ENCODE measurements around the gene CCNJL.
"Not testable (repeated sequence)": the region's sequence is repeated elsewhere in the genome, so short reads cannot be mapped to it uniquely, and the experiment has no call there.

CCNJL gene

DNA sequence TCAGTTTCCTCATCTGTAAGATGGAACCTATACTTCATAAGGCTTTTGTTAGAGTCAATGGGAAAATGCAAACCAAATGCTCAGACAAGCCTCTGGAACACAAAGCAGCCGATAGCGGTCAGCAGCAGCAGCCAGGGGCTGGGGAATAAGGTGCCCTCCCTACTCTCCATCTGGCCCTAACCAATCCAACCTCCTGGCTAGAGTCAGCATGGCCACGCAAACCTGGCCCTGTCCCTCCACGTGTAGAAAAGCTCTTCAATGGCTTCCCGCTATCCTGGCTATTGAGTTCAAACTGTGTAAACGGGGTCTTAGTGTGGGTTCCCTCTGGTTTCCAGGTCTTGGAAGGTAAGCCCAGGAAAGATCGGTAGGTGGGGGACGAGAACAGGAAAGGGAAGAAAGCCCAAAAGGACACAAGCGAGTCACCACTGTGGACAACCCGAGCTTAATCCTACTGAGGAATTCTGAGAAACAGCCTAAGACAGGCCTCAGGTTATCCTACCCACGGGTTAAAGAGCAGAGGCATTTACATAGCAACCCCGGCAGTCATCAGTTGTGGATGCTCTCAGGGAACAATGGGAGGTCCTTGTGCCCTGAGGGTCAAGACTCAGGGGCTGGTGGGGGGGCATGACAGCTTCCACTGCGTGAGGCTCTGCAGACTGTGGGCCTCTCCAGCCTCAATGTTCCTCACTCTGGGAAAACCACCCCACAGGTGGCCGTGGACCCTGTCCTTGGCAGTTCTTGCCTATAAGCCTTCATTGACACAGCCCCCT, 52.2 kb downstream of the CCNJL start:
- no peak for DNase-seq

DNA sequence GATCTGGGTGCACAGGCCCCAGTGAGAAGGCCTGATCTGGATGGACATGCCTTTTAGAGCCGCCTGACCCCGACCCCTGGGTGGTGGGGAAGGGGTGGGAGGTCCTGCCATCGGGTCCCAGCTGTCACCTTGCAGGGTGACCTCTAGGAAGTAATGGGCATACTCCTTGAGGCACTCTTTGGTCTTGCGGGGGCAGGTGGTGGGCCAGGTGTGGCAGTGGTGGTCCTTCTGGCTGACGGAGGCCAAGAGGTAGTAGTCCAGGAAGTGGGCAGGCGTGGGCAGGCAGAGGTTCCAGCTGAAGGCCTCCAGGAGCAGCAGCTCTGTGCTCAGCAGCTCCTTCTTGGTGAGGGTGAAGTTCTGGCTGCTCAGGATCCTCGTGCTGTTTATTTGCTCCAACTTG, 53.0 kb downstream of the CCNJL start:
- no peak for DNase-seq

DNA sequence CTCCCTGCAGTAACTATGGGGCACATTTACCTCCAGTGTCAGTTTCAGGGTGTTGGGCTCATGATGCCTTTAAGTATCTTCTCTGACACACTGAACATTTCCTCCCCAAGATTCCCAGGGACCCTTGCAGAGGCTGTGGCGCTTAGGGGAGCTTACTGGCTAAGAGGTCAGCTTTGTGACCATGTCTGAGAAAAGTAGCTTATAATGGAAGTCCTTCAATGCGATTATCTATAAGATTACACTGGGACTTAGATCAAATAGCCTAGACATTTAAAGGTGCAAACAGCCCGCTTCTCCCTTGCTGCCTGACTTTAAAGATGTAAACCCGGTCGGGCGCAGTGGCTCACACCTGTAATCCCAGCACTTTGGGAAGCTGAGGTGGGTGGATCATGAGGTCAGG, 57.7 kb downstream of the CCNJL start:
- no peak for DNase-seq

GRCh38 chr5:160253441-160253840, 58.9 kb downstream of the CCNJL start:
- DNase-seq = no peak

DNA sequence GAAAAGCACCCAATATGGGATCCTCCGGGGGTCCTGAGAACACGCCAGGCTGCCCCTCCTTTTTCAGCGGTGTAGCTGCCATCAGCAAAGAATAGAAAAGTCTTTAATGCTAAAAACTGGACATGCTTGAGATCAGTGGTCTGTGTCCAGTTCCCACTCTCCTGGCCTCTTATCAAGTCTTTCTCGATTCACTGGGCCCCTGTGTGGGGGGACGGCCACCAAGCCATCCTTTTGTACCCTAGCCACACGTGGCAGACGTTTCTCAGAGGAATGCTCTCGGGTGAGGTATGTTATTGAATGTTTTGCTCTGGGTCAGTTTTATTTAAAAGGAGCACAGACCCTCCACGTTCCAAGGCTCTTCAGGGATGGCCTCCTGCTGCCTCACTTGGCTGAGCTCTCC, 59.4 kb downstream of the CCNJL start:
- no peak for DNase-seq

DNA sequence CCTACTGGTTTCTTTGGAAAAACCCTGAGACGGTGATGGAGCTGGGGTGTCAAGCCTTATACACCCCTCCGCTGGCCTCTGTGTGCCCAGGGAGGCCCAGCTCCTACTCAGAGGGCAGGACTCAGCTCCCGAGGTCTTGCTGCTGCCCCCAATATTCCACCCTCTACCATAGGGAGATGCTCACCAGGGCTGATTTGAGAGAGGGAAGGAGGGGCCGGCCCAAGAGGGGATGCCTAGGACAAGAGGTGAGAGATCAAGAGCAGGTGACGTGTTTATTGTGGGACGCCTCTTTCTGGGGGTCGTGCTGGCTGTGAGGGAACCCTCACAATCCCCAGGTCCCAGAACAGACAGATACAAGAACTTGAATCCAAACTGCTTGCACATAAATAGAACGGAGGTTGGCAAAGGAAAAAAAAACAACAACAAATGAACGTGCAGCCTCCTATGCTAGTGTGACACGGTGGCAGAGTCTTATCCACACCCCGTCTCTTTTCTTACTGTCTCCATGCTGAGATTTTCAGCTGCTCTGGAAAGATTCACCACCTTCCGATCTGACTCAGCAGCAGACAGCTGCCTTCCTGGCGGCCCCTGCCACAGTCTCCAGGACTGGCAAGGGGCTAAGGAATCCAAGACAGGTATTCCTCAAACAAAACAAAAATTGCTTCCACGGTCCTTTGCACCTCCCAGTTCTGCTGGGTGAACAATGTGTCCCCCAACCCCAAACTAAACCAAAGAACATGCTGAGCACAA, 60.8 kb downstream of the CCNJL start:
- DNase-seq = no peak

GRCh38 chr5:160250826-160251225, 61.5 kb downstream of the CCNJL start:
- DNase-seq = no peak

GRCh38 chr5:160250226-160250625, 62.1 kb downstream of the CCNJL start:
- DNase-seq = no peak

DNA sequence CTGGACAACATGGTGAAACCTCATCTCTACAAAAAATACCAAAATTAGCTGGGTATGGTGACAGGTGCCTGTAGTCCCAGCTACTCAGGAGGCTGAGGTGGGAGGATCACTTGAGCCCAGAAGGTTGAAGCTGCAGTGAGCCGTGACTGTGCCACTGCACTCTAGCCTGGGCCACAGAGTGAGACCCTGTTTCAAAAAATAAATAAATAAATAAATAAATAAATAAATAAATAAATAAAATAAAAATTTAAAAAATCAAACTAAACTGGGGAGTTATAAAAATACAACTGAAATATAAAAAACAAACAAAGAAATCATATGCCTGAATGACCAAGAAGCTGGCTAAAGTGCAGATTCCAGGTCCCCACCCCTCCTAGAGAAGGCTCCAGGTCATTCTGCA, 62.8 kb downstream of the CCNJL start:
- DNase-seq = not testable (repeated sequence)

DNA sequence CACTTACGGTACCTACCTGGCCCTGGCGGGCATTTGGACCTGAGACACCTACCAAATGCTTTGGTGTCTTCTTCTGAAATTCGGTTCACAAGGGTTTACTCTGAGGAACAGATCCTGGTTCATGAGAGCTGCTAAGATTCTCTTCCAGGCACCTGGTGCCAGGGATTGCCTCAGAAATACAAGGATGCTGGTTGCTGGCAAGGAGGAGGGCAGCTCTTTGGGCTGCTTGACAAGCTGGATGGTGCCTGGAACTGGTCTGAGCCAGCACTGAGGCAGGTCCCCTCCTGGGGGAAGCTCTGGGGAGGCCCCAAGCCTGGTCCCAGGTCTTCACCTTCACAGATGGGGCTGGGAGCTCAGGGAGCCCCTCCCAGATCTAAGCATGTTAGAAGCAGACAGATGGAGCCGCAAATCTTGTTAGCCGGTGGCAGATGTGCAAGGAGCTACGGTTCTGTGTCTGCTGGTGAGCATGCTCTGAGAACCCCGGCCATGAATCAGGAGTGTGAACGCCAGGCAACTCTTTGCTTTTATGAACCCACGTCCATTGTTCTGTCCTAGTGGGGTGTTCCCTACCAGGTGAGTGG, 66.8 kb downstream of the CCNJL start:
- no peak for DNase-seq

DNA sequence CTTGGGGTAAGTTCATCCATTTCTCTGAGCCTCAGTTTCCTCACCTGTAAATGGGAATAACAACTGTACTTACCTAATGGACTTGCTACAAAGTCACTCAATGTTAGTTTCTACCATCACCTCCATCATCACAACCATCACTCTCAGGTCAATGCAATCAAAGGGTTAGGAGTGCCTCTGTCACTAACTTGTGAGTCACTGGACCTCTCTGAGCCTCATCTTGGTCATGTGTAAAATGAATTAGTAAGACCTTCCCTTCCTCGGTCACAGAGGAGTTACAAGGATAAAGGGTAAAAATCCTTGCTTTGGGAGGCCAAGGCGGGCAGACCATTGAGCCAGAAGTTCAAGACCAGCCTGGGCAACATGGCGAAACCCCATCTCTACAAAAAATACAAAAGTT, 70.2 kb downstream of the CCNJL start:
- no peak for DNase-seq

DNA sequence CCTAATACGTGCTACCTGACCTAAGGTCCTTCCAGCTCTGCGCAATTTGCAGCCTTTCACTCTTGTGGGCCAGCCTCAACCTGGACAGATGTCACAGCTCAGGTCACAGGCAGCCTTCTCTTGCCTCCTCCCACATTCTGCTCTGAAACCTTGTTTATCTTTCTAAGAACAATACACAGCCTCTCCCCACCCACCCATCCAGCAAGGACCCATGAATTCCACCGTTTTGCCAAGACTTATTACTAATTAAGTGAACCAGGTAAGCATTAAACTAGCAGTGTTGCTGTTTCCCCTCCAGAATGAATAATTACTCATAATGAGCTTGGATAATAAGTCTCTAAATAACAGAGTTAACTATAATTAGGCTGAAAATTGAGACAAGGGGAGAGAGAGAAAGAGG, 72.0 kb downstream of the CCNJL start:
- DNase-seq = no peak

DNA sequence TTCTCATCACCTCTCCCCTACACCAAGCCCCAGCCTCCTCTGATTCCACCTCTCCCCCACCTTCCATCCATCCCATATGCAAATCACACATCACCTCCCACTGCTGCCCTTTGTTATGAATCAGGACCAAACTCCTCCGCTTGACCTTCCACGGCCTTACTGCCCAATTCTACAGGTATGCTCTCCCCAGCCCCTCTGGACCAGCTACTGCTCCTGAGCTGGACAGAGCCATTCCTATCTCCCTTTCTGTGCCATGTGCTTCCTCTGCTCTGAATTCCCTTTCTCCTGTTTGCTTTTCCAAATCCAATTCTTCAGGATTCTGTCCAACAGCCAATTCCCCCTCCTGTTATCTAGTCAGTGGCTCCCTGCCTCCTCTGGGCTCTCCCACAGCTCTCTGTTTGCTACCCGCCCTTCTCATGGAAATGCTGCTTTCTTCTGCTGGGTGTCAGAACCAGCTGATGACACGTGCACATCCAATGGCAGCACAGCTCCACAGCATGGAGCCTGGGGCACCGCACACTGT, 74.7 kb downstream of the CCNJL start:
- DNase-seq = no peak

DNA sequence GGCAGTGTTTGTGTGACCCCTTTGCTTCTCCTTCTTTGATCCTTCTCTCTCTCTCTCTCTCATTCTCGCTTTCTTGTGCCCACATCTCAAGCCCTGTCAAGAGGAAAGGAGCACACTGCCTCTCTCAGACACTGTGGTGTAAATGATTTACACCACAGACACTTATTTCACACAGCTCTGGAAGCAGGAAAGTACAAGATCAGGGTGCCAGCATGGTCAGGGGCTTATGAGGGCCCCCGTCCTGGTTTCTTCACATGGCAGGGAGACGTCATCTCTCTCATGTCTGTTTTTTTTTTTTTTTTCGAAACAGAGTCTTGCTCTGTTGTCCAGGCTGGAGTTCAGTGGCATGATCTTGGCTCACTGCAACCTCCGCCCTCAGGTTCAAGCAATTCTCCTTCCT, 76.6 kb downstream of the CCNJL start:
- DNase-seq = no peak

- DNase-seq = no peak
These were observed 79.1 kb downstream of the CCNJL start for GRCh38 chr5:160233215-160233614.

DNA sequence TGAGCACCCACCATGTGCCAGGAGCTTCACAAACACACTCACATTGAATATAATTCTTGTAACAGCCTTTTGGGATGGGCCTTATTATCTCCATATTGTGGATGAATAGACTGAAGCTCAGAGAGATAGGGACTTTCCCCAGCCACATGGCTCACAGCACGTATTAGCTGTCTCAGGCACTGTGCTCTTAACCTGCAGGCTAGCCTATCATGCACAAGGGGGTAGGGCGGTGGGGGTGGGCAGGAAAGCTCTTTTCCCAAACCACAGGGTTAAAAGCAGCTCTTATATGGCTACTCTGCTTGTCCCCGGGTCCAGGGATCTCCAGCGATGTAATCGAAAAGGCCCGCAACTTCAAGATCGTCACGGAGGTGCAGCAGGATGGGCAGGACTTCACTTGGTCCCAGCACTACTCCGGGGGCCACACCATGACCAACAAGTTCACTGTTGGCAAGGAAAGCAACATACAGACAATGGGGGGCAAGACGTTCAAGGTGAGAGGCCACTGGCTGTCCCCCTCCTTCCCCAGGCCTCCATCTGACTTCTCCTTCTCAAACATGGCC, 80.5 kb downstream of the CCNJL start:
- no peak for DNase-seq

DNA sequence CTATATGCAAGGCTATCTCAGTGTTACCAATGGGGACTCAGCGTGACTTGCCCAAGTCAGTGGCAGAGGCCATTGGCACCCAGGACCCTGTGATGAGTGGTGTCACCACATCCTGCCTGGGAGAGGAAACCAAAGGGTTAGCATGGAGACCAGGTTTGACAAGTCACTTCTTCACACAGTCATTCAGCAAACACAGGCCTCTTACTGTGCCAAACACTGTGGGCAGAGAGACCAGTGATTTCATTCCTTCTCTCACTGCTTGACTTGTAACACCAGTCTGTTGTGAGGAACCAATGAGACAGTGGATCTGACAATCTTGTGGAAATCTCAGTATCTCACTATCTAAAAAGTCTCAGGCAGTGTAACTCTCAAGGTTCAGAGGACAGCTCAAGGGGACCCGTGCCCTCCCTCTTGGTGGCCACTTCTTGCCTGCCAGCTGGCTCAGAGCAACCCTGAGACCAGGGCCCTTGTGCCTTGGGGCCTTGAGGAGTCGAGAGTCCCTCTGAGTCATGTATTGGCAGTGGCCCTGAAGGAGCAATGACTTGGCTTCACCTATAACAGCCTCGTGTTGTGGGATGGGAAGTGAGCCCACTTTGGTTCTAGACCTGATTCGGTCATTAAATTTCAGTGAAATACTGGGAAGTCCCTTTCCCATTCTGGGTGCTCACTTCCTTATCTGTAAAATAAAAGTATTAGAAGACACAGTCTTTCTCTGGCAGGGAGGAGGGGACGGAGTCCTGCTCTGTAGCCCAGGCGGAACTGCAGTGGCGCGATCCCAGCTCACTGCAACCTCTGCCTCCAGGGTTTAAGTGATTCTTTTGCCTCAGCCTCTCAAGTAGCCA, 81.5 kb downstream of the CCNJL start:
- no peak for DNase-seq

DNA sequence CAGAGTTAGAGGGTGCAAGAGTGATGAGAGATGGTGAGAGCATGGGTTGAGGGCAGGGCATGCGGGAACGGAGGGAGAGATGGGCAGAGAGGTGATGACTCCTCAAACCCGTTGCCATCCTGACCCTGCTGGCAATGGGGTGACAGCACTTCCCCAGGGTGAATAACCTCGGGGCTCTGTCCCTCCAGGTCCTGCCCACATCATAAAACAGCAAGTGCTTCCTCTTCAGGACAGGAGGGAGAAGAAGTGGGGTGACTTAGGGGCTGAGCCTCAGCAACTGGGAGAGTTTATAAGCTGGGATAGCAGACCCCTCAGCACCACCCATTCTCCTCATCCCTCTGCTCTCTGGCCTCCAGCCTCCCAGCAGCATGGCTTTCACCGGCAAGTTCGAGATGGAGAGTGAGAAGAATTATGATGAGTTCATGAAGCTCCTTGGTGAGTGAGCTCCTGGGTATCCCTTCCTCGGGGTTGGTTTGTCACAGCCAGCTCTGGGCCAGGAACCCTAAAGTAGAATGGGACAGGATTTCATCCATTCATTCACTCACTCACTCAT, 83.1 kb downstream of the CCNJL start, which contains the start of gene FABP6:
FABP6 (plus strand) TSS at position 317 of the 553 bp plus-strand sequence; CDS start at position 369, 52 bp downstream.
- DNase-seq = no peak

DNA sequence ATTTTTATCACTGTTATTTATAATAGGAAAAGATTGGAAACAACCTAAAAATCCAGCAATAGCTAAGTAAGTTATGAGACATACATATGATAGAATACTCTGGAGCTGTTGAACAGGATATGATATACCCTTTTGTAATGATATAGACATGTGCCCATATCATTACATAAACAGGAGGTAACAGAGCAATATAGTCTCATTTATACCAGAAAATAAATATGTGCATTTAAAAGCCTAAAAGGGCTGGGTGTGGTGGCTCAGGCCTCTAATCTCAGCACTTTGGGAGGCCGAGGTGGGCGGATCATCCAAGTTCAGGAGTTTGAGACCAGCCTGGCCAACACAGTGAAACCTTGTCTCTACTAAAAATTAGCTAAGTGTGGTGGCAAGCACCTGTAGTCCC, 85.4 kb downstream of the CCNJL start:
- DNase-seq = no peak

DNA sequence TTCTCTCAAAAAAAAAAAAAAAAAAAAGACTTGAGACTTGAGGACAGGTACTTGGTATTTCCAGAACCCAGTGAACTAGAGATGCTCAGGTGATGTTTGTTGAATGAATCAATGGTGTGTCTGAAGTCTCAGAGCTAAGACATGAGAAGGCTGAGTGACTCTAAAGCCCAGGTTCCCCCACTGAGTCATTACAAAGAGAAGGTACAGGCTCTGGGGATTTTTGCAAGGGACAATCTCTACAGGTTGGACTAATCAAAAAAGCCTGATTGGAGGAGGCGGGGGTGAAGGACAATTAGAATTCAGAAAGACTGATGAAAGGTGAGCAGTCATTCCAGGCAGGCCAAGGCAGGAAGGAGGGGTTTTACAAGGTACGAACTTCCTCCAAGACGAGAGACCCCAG, 91.3 kb downstream of the CCNJL start:
- DNase-seq = no peak

DNA sequence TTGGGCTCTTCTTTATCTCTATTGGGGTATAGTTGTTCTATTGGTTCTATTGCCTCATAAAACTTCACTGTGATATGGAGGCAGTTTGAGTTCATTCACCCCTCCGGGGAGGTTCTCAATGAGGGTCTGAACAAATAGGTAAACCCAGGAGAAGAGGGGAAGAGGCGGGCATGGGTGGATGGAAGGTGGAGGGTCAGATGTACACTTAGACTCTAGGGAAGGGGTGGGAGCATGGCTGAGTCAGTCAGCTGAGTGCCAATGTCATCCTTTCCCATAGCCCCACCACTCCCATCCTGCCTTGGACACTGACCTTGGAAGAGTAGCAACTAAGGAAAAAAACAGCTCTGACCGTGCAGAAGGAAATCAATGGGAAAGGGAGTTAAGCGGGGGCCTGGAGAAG, 93.0 kb downstream of the CCNJL start:
- DNase-seq = no peak

- no peak for DNase-seq
These were observed 98.8 kb downstream of the CCNJL start for GRCh38 chr5:160213537-160213936.

Measured in NCI-H345 (cell line).